ENCODE results near the gene ADARB1.

DNA sequence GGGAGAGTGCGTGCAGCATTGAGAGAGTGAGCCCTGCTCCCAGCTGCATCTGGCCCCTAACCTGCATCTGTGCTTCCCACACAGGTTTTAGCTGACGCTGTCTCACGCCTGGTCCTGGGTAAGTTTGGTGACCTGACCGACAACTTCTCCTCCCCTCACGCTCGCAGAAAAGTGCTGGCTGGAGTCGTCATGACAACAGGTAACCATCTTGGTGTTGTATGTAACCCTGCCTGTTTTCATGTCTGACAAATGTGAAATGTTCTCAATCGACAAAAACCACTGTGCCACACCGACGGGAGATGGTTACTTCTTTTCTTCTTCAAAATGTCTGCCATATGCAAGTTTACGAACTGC is 105.8 kb downstream of the ADARB1 start:
- TF ChIP-seq YY1 (IDR thresholded peaks at IDR 0.05; ENCODE audit: insufficient read depth, insufficient read length) = no peak
- TF ChIP-seq ZNF274 (IDR thresholded peaks at IDR 0.05; ENCODE audit: low read depth, low read length) = no peak
- TF ChIP-seq SUZ12 (IDR thresholded peaks at IDR 0.05; ENCODE audit: extremely low read depth, insufficient read depth, insufficient read length) = no peak

Measured in NT2/D1 (cell line).